GM18951 (cell line): ENCODE data around the gene COTL1.
"Not testable (repeated sequence)": the region's sequence is repeated elsewhere in the genome, so short reads cannot be mapped to it uniquely, and the experiment has no call there.

Source experiments
- POLR2A ChIP-seq: IDR thresholded peaks from 4 replicates; pipeline ENCODE4 v1.6.1; 2011; ENCODE audit warnings: mild to moderate bottlenecking; ENCODE audit not compliant: insufficient read length, insufficient read depth; ENCODE audit errors: extremely low read depth
- in situ Hi-C: fragments of 300-500 bp; cut with MboI; formaldehyde crosslinking; loops from one replicate; pipeline ENCODE4 v1.12.0; 2022; ENCODE audit warnings: low sequenced_read_pairs, mixed read lengths, inconsistent platforms; ENCODE audit not compliant: unreplicated experiment

The COTL1 gene

DNA sequence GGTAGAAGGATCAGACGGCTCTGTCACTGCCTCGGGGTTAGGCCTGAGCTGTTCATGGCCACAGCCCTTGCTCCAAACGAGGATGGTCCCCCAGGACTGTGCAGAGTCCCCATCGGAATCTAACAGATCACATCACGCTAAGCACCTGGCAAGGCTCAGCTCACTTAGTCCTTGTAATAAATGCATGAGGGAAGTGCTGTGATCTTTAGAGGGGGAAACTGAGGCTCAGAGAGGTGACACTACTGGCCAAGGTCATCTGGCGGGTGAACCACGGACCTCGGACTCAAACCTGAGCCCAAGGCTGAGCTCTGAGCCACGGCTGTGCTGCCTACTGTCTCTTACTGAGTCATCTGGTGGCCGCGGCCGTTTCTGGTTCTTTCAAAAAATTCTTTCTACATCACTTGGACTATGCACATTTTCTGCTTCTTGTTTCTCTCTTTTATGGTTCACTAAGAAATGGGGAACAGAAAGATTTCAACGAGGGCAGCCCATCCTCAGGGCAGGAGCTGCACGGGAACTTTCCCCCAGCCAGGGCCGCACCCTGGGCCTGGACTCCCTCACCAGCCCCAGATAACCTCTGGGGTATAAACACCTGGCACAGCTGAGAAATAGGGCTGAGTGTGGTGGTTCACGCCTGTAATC, 55.6 kb downstream of the COTL1 start:
- no peak for TF ChIP-seq POLR2A
- in situ Hi-C loops, result no loop called here

DNA sequence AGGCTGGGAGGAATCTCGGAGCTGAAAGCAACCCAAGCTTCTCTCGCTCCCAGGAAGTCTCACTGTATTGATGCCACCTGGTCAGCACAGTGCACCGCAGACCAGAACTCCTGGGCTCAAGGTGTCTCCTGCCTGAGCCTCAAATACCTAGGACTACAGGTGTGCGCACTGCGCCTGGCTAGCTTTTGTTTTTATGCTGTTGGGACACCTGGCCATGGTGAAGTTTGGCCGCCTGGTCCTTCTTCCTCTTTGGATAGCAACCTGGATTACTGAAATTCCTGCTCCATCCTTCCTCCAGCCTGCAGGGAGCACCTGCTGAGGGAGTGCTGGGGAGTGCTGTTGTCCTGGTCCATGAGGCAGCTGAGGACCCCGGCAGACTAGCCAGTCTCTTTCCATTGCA, 56.6 kb downstream of the COTL1 start:
- TF ChIP-seq POLR2A, result no peak
- in situ Hi-C loops, result no loop called here

DNA sequence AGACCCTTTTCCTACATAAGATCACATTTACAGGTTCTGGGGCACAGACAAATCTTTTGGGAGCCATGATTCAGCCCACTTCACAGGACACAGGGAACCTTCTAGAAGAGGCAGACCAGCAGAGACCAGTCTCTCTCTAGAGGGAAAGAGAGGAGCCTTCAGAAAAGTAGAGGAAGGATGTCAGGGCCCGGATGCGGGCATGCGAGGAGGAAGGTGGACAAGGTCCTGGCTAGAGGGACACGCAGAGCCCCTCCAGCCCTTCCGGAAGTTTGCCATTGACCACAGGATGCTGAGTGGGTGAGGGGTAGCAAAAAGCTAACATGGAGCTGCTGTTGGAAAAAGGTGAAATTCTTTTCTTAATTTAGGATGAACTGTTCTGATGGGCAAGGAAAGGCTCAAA, 57.6 kb downstream of the COTL1 start:
- in situ Hi-C loops, result no loop called here
- no peak for TF ChIP-seq POLR2A

DNA sequence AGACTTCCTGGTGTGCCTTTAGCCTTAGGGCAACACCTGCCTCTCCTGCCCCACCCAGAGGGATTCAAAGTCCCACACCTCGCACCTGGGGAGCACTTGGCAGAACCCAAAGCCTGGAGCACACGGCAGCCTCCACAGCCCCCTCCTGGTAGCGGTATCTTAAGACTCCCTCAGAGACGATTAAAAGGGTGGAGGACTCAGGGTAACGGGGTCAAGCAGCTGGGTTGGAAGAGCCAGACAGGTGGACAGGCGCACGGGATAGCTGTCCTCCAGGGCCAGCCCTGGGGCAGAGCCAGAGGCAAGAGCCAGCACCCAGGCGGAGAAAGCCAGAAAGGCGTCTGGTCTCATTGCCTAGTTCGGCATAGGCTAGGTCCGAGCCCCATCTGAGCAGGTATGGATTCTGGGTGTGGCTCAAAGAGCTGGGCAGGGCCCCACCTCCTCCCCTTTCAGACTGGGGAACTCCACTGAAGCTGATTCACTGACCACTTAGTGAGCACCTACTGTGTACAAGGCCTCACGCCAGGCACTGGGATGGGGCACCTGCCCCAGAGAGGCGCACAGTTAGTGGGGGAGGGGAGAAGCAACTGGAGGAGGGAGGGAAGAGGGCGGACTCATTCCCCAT, 58.5 kb downstream of the COTL1 start:
- no peak for TF ChIP-seq POLR2A
- in situ Hi-C loops, result no loop called here

DNA sequence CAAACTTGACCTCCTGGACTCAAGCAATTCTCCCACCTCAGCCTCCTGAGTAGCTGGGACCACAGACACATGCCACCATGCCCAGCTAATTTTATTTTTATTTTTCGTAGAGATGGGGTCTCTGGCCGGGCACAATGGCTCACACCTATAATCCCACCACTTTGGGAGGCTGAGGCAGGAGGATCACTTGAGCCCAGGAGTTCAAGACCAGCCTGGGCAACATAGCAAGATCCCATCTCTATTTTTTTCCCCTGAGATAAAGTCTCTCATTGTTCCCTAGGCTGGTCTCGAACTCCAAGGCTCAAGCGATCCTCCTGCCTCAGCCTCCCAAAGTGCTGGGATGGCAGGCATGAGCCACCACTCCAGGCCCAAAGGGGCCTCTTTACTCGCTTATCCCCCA, 59.0 kb downstream of the COTL1 start:
- in situ Hi-C loops, result not testable (repeated sequence)

DNA sequence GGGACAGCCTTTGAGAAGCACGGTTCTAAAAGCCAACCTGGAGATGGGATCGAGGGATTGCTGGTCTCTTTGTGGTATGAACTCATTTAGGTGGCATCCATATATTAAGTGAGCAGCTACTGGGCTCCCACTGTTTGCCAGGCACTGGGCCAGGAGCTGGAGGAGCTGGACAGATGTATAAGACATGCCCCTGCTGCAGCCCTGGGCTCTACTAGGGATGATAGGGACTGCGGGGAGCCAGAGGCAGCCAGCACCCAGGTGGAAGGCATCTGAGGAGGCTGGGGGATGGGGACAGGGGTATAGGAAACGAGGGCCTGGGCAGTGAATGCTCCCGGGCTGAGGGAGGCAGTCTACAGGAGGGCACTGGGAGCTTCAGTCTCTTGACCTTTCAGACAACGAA, 60.4 kb downstream of the COTL1 start:
- in situ Hi-C loops, result no loop called here

DNA sequence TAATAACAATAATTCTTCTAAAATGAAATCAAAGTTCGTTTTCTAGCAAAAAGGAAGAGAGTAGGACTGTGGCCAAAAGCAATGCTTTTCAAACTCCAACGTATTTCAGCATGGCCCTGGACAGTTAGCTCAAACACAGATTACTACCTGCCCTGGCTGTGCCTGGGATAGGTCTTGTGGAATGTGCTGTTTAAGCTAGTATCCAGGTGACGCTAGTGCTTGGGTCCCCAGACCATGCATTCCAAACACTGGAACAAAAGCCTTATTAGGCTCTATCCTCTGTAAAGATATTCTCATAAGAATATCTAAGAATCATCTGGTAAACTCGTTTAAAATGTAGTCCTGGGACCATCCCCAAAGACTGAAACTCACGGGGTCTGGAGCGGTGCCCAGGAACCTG, 60.8 kb downstream of the COTL1 start:
- in situ Hi-C loops, result no loop called here
- TF ChIP-seq POLR2A, result no peak

More for the DNA sequence above, 60.4 kb downstream of the COTL1 start:
- TF ChIP-seq POLR2A, result no peak

DNA sequence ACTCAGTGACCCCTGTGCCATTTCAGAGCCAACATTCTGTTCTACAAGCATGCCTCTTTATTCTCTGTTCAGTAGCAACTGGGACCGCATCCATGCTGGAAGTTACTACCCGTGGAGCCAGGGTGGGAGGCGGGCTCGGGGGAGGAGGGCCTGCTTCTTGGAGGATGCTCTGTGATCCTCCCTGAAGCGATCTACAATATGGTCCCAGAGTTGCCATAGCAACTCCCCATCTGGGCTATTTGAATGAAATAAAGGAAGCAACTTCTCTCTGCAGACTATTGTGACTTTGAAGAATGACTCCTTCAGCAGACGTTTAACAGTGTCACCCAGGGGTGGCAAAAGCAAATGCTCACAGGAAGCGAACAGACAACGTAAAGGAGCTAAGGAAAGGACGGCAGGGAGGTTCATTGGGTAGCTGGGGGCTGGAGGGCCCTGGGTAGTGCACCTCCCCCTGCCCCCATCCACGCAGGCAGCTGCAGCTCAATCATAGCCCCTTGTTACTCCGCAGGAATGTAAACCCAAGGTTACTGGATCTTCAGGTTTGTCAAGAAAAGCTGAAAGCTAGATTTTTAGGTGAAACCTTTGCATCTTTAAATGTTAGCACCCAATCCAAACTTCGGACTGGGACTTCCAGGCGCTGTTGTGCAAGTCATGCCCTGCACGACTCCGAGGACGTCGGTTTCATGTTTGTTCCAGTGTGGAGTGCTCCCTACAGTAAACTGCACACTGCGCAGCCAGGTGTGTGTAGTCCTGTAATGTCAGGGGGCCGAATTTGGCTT, 62.3 kb downstream of the COTL1 start:
- in situ Hi-C loops, result no loop called here
- TF ChIP-seq POLR2A, result no peak

DNA sequence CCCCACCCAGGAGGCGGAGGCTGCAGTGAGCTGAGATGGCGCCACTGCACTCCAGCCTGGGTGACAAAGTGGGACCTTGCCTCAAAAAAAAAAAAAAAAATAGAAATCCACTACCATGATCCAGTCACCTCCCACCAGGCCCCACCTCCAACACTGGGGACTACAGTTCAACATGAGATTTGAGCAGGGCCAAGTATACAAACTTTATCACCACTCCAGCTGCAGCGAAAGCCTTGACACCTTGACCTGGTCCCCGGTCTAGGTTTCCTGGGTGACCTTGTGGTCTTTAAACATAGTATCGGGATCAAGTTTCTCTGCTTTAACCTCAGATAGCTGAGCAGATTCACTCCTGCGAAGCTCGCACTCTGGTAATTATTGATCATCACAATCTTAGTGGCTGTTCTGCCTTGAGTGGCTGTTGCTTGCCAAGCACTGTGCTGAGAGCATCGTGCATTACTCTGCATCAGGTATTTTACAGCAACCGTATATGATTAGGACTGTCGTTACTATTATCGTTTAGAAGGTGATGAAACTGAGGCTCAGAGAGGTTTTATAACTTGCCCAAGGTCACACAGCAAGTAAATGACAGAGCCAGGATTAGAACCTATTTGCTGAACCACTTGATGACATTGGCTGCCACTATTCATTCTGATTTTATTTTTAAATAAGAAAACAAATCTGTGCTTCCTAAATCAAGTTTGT, 63.1 kb downstream of the COTL1 start:
- in situ Hi-C loops, result no loop called here
- no peak for TF ChIP-seq POLR2A

DNA sequence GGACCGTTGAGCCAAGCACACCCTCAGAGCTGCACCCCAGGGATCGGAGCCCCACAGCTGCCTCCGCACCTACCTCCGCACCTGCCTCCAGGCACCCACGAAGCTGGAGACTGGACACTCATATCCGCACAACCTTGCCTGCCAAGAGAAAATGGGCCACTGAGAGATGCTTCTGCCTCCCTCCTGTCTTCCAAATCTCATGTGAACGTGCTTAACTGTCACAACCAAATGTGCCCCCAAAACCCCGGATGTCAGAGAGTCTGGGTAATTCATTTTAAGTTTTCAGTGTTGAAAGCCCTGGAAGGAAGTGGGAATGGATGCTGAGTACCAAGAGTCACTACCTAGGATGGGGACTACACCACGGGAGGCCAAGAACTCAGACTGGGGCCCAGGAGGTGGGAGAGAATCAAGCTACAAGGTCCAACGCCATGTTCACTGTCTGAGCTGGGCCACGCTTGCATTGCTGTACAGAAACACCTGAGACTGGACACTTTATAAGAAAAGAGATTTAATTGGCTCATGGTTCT, 63.9 kb downstream of the COTL1 start:
- TF ChIP-seq POLR2A, result no peak
- in situ Hi-C loops, result no loop called here

DNA sequence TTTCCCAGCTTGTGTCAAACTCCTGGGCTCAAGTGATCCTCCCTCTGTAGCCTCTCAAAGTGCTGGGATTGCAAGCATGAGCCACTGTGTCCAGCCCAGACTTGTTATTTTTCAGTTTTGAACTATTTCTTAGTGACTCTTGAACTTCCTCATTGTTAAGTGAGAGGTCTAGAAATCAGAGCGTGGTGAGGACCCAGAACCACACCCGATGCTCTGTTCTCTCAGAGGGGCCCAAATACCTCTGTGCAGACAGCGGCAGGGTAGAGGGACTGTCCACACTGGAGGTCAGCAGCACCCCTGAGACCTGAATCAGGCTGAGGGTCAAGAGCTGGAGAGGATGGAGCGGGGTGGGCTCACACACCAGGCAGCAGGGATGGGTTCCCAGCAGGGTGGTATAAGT, 65.7 kb downstream of the COTL1 start:
- in situ Hi-C loops, result no loop called here
- no peak for TF ChIP-seq POLR2A

DNA sequence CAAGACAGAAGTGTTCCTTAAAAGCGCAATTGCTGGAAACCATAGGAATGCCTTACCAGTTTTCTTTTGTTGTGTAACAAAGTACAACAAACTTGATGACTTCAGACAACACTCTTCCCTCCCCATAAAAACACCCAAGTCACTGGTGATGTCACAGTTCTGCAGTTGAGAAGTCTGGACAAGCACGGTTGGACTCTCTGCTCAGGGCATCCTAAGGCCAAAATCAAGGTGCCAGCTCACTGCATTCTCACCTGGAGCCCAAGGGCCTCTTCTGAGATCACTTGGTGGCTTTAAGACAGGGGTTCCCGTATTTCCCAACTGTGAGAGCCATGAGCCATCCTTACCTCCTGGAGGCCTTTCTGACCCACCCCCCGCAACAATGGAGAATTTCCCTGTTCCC, 67.8 kb downstream of the COTL1 start:
- in situ Hi-C loops, result no loop called here
- TF ChIP-seq POLR2A, result no peak
